Loucy (cell line): ENCODE data around the gene ASGR2.

ENCODE experiments used
- H2AFZ ChIP-seq: fragments of 200-600 bp; sonication (generic); 2 replicates; pipeline ENCODE4 v1.6.0; 2016; ENCODE audit warnings: antibody characterized with exemption, mild to moderate bottlenecking, low read length, moderate library complexity
- H3F3A ChIP-seq: fragments of 200-600 bp; 2 replicates; pipeline ENCODE4 v1.6.0; 2016; ENCODE audit warnings: antibody characterized with exemption, low read depth, mild to moderate bottlenecking
- H3K27me3 ChIP-seq: fragments of 200-600 bp; sonication (generic); 2 replicates; pipeline ENCODE4 v1.6.1; 2014; ENCODE audit warnings: low read length, mild to moderate bottlenecking; ENCODE audit not compliant: insufficient read depth, poor library complexity, severe bottlenecking
- H3K36me3 ChIP-seq: fragments of 200-600 bp; sonication (generic); 2 replicates; pipeline ENCODE4 v1.6.1; 2016; ENCODE audit warnings: low read length; ENCODE audit not compliant: insufficient read depth
- H3K4me1 ChIP-seq: fragments of 200-600 bp; sonication (generic); 2 replicates; pipeline ENCODE4 v1.5.1; 2014; ENCODE audit warnings: low read length, mild to moderate bottlenecking; ENCODE audit not compliant: insufficient read depth, poor library complexity, severe bottlenecking
- H3K4me2 ChIP-seq: fragments of 200-600 bp; sonication (generic); 2 replicates; pipeline ENCODE4 v1.6.0; 2014; ENCODE audit warnings: antibody characterized with exemption, low read length, low read depth, mild to moderate bottlenecking; ENCODE audit not compliant: poor library complexity, severe bottlenecking
- H3K4me3 ChIP-seq: fragments of 200-600 bp; sonication (generic); 2 replicates; pipeline ENCODE4 v1.5.1; 2014; ENCODE audit warnings: low read length, mild to moderate bottlenecking, mixed read lengths; ENCODE audit not compliant: poor library complexity, severe bottlenecking
- H3K79me2 ChIP-seq: fragments of 200-600 bp; sonication (generic); 2 replicates; pipeline ENCODE4 v1.6.1; 2014; ENCODE audit warnings: low read length; ENCODE audit not compliant: insufficient read depth
- H3K9ac ChIP-seq: fragments of 200-600 bp; sonication (generic); 2 replicates; pipeline ENCODE4 v1.6.0; 2014; ENCODE audit warnings: mild to moderate bottlenecking, low read depth, low read length, moderate library complexity; ENCODE audit not compliant: poor library complexity, severe bottlenecking
- H3K9me2 ChIP-seq: fragments of 200-600 bp; sonication (generic); replicated peaks from 2 replicates; pipeline ENCODE4 v1.6.1; 2016; ENCODE audit warnings: low read depth, low read length, mixed read lengths
- H3K9me3 ChIP-seq: fragments of 200-600 bp; sonication (generic); 2 replicates; pipeline ENCODE4 v1.6.1; 2014; ENCODE audit warnings: mild to moderate bottlenecking, antibody characterized with exemption, low read length, low read depth; ENCODE audit not compliant: insufficient read depth
- H4K20me1 ChIP-seq: fragments of 200-600 bp; sonication (generic); 2 replicates; pipeline ENCODE4 v1.6.0; 2014; ENCODE audit warnings: antibody characterized with exemption, low read length, mild to moderate bottlenecking; ENCODE audit not compliant: insufficient read depth, poor library complexity, severe bottlenecking
- CTCF ChIP-seq: fragments of 200-600 bp; sonication (generic); conservative IDR thresholded peaks from 2 replicates; pipeline ENCODE4 v1.5.1; 2014; ENCODE audit warnings: mild to moderate bottlenecking, antibody characterized with exemption, low read length
- EZH2phosphoT487 ChIP-seq: fragments of 200-600 bp; IDR thresholded peaks from 2 replicates; pipeline ENCODE4 v1.6.1; 2018; ENCODE audit warnings: antibody characterized with exemption, mild to moderate bottlenecking, moderate library complexity, borderline replicate concordance

ASGR2 gene

GRCh38 chr17:7080456-7081041, 34.1 kb downstream of the ASGR2 start:
- H3K4me3 ChIP-seq, result no peak overlapping the region
- no peak for TF ChIP-seq EZH2phosphoT487

GRCh38 chr17:7079581-7080455, 34.8 kb downstream of the ASGR2 start, which contains the start of gene CLEC10A:
Gene CLEC10A, minus strand, starts transcription at chr17:7080251. Its CDS starts 1,439 bp downstream, at chr17:7078812.
- Histone ChIP-seq H3K79me2 (no peaks in the 10 kb centered on the region), H3K36me3 (no peaks in the 10 kb centered on the region), H3F3A (no peaks in the 10 kb centered on the region), H2AFZ (no peak within 1 kb of the TSS), H3K4me2 (no peak within 1 kb of the TSS), H3K4me1 (peaks cover 4% of the 10 kb centered on the region), H3K9me2 (no peaks in the 10 kb centered on the region), H4K20me1 (no peaks in the 10 kb centered on the region), H3K9me3 (no peaks in the 10 kb centered on the region), H3K27me3 (no peaks in the 10 kb centered on the region), H3K4me3 (no peak within 1 kb of the TSS), H3K9ac (no peak within 1 kb of the TSS)
- TF ChIP-seq CTCF (no peak), EZH2phosphoT487 (no peak)

More at GRCh38 chr17:7080456-7081041, 34.1 kb downstream of the ASGR2 start:
- Histone ChIP-seq H4K20me1 (no peaks in the 10 kb centered on the region), H3K4me1 (peaks cover 4% of the 10 kb centered on the region), H3K9ac (no peak overlapping the region), H3K79me2 (no peaks in the 10 kb centered on the region), H3K27me3 (no peaks in the 10 kb centered on the region), H2AFZ (no peak overlapping the region), H3K9me2 (no peaks in the 10 kb centered on the region), H3F3A (no peaks in the 10 kb centered on the region), H3K36me3 (no peaks in the 10 kb centered on the region), H3K4me2 (no peak overlapping the region), H3K9me3 (no peaks in the 10 kb centered on the region)

GRCh38 chr17:7078711-7079110, 35.9 kb downstream of the ASGR2 start:
- no peaks in the 10 kb centered on the region for H4K20me1 ChIP-seq
- H3K4me3 ChIP-seq, result no peak overlapping the region
- H3K9ac ChIP-seq, result no peak overlapping the region
- H2AFZ ChIP-seq, result no peak overlapping the region
- peaks cover 4% of the 10 kb centered on the region for H3K4me1 ChIP-seq
- no peaks in the 10 kb centered on the region for H3F3A ChIP-seq
- no peak overlapping the region for H3K4me2 ChIP-seq
- H3K27me3 ChIP-seq, result no peaks in the 10 kb centered on the region
- H3K36me3 ChIP-seq, result no peaks in the 10 kb centered on the region
- no peaks in the 10 kb centered on the region for H3K9me3 ChIP-seq
- no peaks in the 10 kb centered on the region for H3K79me2 ChIP-seq
- H3K9me2 ChIP-seq, result no peaks in the 10 kb centered on the region
- no peak for TF ChIP-seq CTCF
- no peak for TF ChIP-seq EZH2phosphoT487
